Effector memory CD4-positive, alpha-beta T cell (primary cell): ENCODE data around the gene RAB21.

Experiments used
- DNase-seq, 3 donors: peaks; one replicate each; pipeline ENCODE4 v3.0.0-alpha.2; 2020
- H3K27ac ChIP-seq: 2 replicates; pipeline ENCODE4 v1.7.0; 2013; ENCODE audit warnings: mild to moderate bottlenecking, low read length, moderate library complexity; ENCODE audit not compliant: insufficient read depth, poor library complexity, severe bottlenecking
- H3K27me3 ChIP-seq: replicated peaks from 2 replicates; pipeline ENCODE4 v1.7.0; 2013; ENCODE audit warnings: mild to moderate bottlenecking, low read length; ENCODE audit not compliant: insufficient read depth, control insufficient read depth, poor library complexity, severe bottlenecking
- H3K36me3 ChIP-seq: 2 replicates; pipeline ENCODE4 v1.7.0; 2013; ENCODE audit warnings: mild to moderate bottlenecking, low read length, moderate library complexity; ENCODE audit not compliant: control insufficient read depth, insufficient read depth
- H3K4me1 ChIP-seq: 2 replicates; pipeline ENCODE4 v1.7.0; 2013; ENCODE audit warnings: low read length, mild to moderate bottlenecking; ENCODE audit not compliant: control insufficient read depth, insufficient read depth, poor library complexity, severe bottlenecking
- H3K4me3 ChIP-seq: 2 replicates; pipeline ENCODE4 v1.7.0; 2013; ENCODE audit warnings: low read length, low read depth, mild to moderate bottlenecking; ENCODE audit not compliant: insufficient read depth, poor library complexity, severe bottlenecking
- H3K9me3 ChIP-seq: 2 replicates; pipeline ENCODE4 v1.7.0; 2013; ENCODE audit warnings: mild to moderate bottlenecking, low read length, moderate library complexity; ENCODE audit not compliant: control insufficient read depth
- total RNA-seq, 3 donors: gene quantifications; one replicate each; lab custom pipeline; 2026; lab: John Stamatoyannopoulos, UW

Gene RAB21
- 82.9 to 118 (median 97.0) reads per million in 3 donors for total RNA-seq

- DNase-seq, result peak; percentile 96 to 99 (median 97)
- peaks cover 13% of the 10 kb centered on the region for H3K4me1 ChIP-seq
- H3K36me3 ChIP-seq, result peaks cover 13% of the 10 kb centered on the region
- H3K27ac ChIP-seq, result peak within 1 kb of the TSS; percentile 93
- H3K27me3 ChIP-seq, result peaks cover 3% of the 10 kb centered on the region
- H3K4me3 ChIP-seq, result peak within 1 kb of the TSS; percentile 64
- peaks cover 1% of the 10 kb centered on the region for H3K9me3 ChIP-seq
Measured at GRCh38 chr12:71754461-71755145, at the start of gene RAB21. RAB21 (plus strand) TSS chr12:71754863; CDS start chr12:71755130, 267 bp downstream.

- no peaks in the 10 kb centered on the region for H3K4me1 ChIP-seq
- H3K27ac ChIP-seq, result no peak overlapping the region
- H3K9me3 ChIP-seq, result no peaks in the 10 kb centered on the region
- no peaks in the 10 kb centered on the region for H3K36me3 ChIP-seq
- no peak overlapping the region for H3K4me3 ChIP-seq
- no peak for DNase-seq
- H3K27me3 ChIP-seq, result no peaks in the 10 kb centered on the region
Measured at GRCh38 chr12:71704920-71705319, 49.7 kb upstream of the RAB21 start.

- no peak overlapping the region for H3K4me3 ChIP-seq
Measured at GRCh38 chr12:71708658-71709057, 46.0 kb upstream of the RAB21 start.

GRCh38 chr12:71710276-71711125, 44.2 kb upstream of the RAB21 start:
- H3K27me3 ChIP-seq, result no peaks in the 10 kb centered on the region
- DNase-seq, result no peak
- H3K4me3 ChIP-seq, result no peak overlapping the region
- no peaks in the 10 kb centered on the region for H3K9me3 ChIP-seq
- no peaks in the 10 kb centered on the region for H3K36me3 ChIP-seq
- no peak overlapping the region for H3K27ac ChIP-seq
- no peaks in the 10 kb centered on the region for H3K4me1 ChIP-seq

More at GRCh38 chr12:71708658-71709057, 46.0 kb upstream of the RAB21 start:
- Histone ChIP-seq H3K27ac (no peak overlapping the region), H3K9me3 (no peaks in the 10 kb centered on the region), H3K4me1 (no peaks in the 10 kb centered on the region), H3K27me3 (no peaks in the 10 kb centered on the region), H3K36me3 (no peaks in the 10 kb centered on the region)
- DNase-seq, result no peak

- Histone ChIP-seq H3K27me3 (no peaks in the 10 kb centered on the region), H3K36me3 (no peaks in the 10 kb centered on the region), H3K4me1 (no peaks in the 10 kb centered on the region), H3K4me3 (no peak overlapping the region), H3K27ac (no peak overlapping the region), H3K9me3 (no peaks in the 10 kb centered on the region)
- no peak for DNase-seq
Measured at GRCh38 chr12:71718611-71719010, 36.1 kb upstream of the RAB21 start.

- DNase-seq, result no peak
- no peak overlapping the region for H3K27ac ChIP-seq
- no peak overlapping the region for H3K4me3 ChIP-seq
Measured at GRCh38 chr12:71719647-71720370, 34.9 kb upstream of the RAB21 start.

GRCh38 chr12:71721783-71722505, 32.7 kb upstream of the RAB21 start:
- no peak for DNase-seq
- Histone ChIP-seq H3K36me3 (no peaks in the 10 kb centered on the region), H3K27me3 (no peaks in the 10 kb centered on the region), H3K27ac (no peak overlapping the region), H3K4me1 (no peaks in the 10 kb centered on the region), H3K4me3 (no peak overlapping the region), H3K9me3 (no peaks in the 10 kb centered on the region)

More at GRCh38 chr12:71719647-71720370, 34.9 kb upstream of the RAB21 start:
- Histone ChIP-seq H3K9me3 (no peaks in the 10 kb centered on the region), H3K36me3 (no peaks in the 10 kb centered on the region), H3K4me1 (no peaks in the 10 kb centered on the region), H3K27me3 (no peaks in the 10 kb centered on the region)

- H3K27ac ChIP-seq, result no peak overlapping the region
- H3K9me3 ChIP-seq, result no peaks in the 10 kb centered on the region
- H3K27me3 ChIP-seq, result no peaks in the 10 kb centered on the region
- no peak overlapping the region for H3K4me3 ChIP-seq
- H3K4me1 ChIP-seq, result no peaks in the 10 kb centered on the region
- DNase-seq, result no peak
- no peaks in the 10 kb centered on the region for H3K36me3 ChIP-seq
Measured at GRCh38 chr12:71725011-71725410, 29.7 kb upstream of the RAB21 start.

- Histone ChIP-seq H3K27me3 (no peaks in the 10 kb centered on the region), H3K4me3 (no peak overlapping the region), H3K4me1 (no peaks in the 10 kb centered on the region), H3K9me3 (no peaks in the 10 kb centered on the region), H3K27ac (no peak overlapping the region), H3K36me3 (no peaks in the 10 kb centered on the region)
- no peak for DNase-seq
Measured at GRCh38 chr12:71726548-71726947, 28.1 kb upstream of the RAB21 start.
